GM12892 (cell line): ENCODE measurements around the gene MFSD2A.

Source experiments
- POLR2A ChIP-seq: IDR thresholded peaks from 2 replicates; pipeline ENCODE4 v1.6.1; 2011; ENCODE audit warnings: low read depth, low read length, control low read depth
- TAF1 ChIP-seq: IDR thresholded peaks from 2 replicates; pipeline ENCODE4 v1.6.1; 2011; ENCODE audit warnings: low read depth, mild to moderate bottlenecking, control low read depth, low read length, borderline replicate concordance

DNA sequence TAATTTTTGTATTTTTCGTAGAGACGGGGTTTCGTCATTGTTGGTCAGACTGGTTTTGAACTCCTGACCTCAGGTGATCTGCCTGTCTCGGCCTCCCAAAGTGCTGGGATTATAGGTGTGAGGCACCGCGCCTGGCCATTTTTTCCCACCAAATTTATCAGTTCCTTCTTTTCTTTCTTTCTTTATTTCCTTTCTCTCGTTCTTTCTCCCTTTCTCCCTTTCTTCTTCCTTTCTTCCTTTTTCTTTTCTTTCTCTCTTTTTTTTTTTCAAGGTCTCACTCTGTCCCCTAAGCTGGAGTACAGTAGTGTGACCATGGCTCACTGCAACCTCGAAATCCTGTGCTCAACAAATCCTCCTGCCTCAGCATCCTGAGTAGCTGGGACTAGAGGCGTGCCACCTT, 26.4 kb downstream of the MFSD2A start:
- no peak for TF ChIP-seq POLR2A
- TF ChIP-seq TAF1 = no peak
